Endodermal cell (in vitro differentiated cells): ENCODE measurements around the gene SLC25A19. TPM values are rescaled to one million over a fixed set of nuclear protein-coding genes. Genes with fewer than 3 reads are reported as not detected.

Experiments used
- DNase-seq: peaks from one replicate; pipeline ENCODE4 v3.0.0-alpha.2; 2017
- H3K27ac ChIP-seq: 2 replicates; pipeline ENCODE4 v1.5.1; 2013; ENCODE audit warnings: mild to moderate bottlenecking, low read depth, low read length, moderate library complexity
- H3K27me3 ChIP-seq: 2 replicates; pipeline ENCODE4 v1.6.1; 2013; ENCODE audit warnings: mild to moderate bottlenecking, low read length, moderate library complexity; ENCODE audit not compliant: insufficient read depth, control insufficient read depth, poor library complexity, severe bottlenecking
- H3K36me3 ChIP-seq: 2 replicates; pipeline ENCODE4 v1.7.0; 2013; ENCODE audit warnings: mild to moderate bottlenecking, low read length, moderate library complexity; ENCODE audit not compliant: control insufficient read depth, insufficient read depth
- H3K4me1 ChIP-seq: one replicate; pipeline ENCODE4 v1.7.0; 2013; ENCODE audit warnings: low read length; ENCODE audit not compliant: control insufficient read depth, insufficient read depth
- H3K4me3 ChIP-seq: 2 replicates; pipeline ENCODE4 v1.5.1; 2013; ENCODE audit warnings: mild to moderate bottlenecking, low read length, moderate library complexity
- H3K9ac ChIP-seq: 2 replicates; pipeline ENCODE4 v1.6.1; 2013; ENCODE audit warnings: mild to moderate bottlenecking, low read length, moderate library complexity; ENCODE audit not compliant: poor library complexity, severe bottlenecking; ENCODE audit errors: extremely low read depth
- H3K9me3 ChIP-seq: 2 replicates; pipeline ENCODE4 v1.6.1; 2013; ENCODE audit warnings: mild to moderate bottlenecking, low read length, moderate library complexity; ENCODE audit not compliant: control insufficient read depth
- H3K27ac Mint-ChIP-seq: 2 replicates; pipeline ENCODE4 v1.8.0; 2020; ENCODE audit warnings: mixed read lengths
- H3K27me3 Mint-ChIP-seq: 2 replicates; pipeline ENCODE4 v1.8.0; 2021; ENCODE audit warnings: mild to moderate bottlenecking, mixed read lengths; ENCODE audit not compliant: insufficient read depth
- H3K36me3 Mint-ChIP-seq: 2 replicates; pipeline ENCODE4 v1.8.0; 2020; ENCODE audit warnings: low read depth, mixed read lengths
- H3K4me1 Mint-ChIP-seq: 2 replicates; pipeline ENCODE4 v1.8.0; 2020; ENCODE audit warnings: mixed read lengths
- H3K4me3 Mint-ChIP-seq: 2 replicates; pipeline ENCODE4 v1.8.0; 2020; ENCODE audit warnings: mild to moderate bottlenecking, moderate library complexity, mixed read lengths
- H3K9me3 Mint-ChIP-seq: 2 replicates; pipeline ENCODE4 v1.8.0; 2020; ENCODE audit warnings: mild to moderate bottlenecking, mixed read lengths
- WGBS, 2 experiments: methylation state at CpG; one replicate each; pipeline versions ENCODE4 v1.1.5 to v1.1.7; 2013; ENCODE audit warnings: missing lambda C conversion rate in 2 of 2, mixed read lengths in 1 of 2; ENCODE audit not compliant: insufficient coverage in 1 of 2, insufficient read length in 1 of 2; 5-methylcytosine and 5-hydroxymethylcytosine counted together
- total RNA-seq, 2 donors: library from RNA; stranded (reverse); fragmentation: NEBNext Ultra II Directional in 1 of 2; extraction: Animal tissue kit (Norgen Biotek cat#: 25700) in 1 of 2; gene quantifications; 2 replicates in 1 of 2; 3 replicates in 1 of 2; pipeline ENCODE4 v1.2.1, GENCODE V29; 2021
- TF ChIP-seq, protein P1 (sequence below): fragments of 200-600 bp; sonication (generic); conservative IDR thresholded peaks from 2 replicates; pipeline ENCODE4 v1.5.0; 2021; ENCODE audit warnings: antibody characterized with exemption, mild to moderate bottlenecking

The SLC25A19 gene
- total RNA-seq, 2 donors from 2014 or later, result 10.6 to 10.7 TPM

- 100% methylated on average over 1 to 2 of the region's 2 CpGs for WGBS, 2 experiments
- no peaks in the 10 kb centered on the region for H3K9me3 ChIP-seq
- H3K27ac Mint-ChIP-seq, result no peak overlapping the region
- no peaks in the 10 kb centered on the region for H3K9me3 Mint-ChIP-seq
- peaks cover 86% of the 10 kb centered on the region for H3K36me3 ChIP-seq
- no peak for DNase-seq
- no peaks in the 10 kb centered on the region for H3K4me1 Mint-ChIP-seq
- H3K4me1 ChIP-seq, result no peaks in the 10 kb centered on the region
- H3K27me3 ChIP-seq, result no peaks in the 10 kb centered on the region
- H3K9ac ChIP-seq, result no peak overlapping the region
- H3K4me3 ChIP-seq, result no peak overlapping the region
- no peak overlapping the region for H3K4me3 Mint-ChIP-seq
- H3K27me3 Mint-ChIP-seq, result no peaks in the 10 kb centered on the region
- H3K27ac ChIP-seq, result no peak overlapping the region
- peaks cover 67% of the 10 kb centered on the region for H3K36me3 Mint-ChIP-seq
- TF ChIP-seq, protein P1, sequence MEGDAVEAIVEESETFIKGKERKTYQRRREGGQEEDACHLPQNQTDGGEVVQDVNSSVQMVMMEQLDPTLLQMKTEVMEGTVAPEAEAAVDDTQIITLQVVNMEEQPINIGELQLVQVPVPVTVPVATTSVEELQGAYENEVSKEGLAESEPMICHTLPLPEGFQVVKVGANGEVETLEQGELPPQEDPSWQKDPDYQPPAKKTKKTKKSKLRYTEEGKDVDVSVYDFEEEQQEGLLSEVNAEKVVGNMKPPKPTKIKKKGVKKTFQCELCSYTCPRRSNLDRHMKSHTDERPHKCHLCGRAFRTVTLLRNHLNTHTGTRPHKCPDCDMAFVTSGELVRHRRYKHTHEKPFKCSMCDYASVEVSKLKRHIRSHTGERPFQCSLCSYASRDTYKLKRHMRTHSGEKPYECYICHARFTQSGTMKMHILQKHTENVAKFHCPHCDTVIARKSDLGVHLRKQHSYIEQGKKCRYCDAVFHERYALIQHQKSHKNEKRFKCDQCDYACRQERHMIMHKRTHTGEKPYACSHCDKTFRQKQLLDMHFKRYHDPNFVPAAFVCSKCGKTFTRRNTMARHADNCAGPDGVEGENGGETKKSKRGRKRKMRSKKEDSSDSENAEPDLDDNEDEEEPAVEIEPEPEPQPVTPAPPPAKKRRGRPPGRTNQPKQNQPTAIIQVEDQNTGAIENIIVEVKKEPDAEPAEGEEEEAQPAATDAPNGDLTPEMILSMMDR, result no peak
These were observed 60.9 kb downstream of the SLC25A19 start for GRCh38 chr17:75228305-75228704.

- Histone ChIP-seq H3K4me3 (no peak overlapping the region), H3K9me3 (no peaks in the 10 kb centered on the region), H3K4me1 (no peaks in the 10 kb centered on the region), H3K27ac (no peak overlapping the region), H3K9ac (no peak overlapping the region), H3K27me3 (no peaks in the 10 kb centered on the region), H3K36me3 (peaks cover 86% of the 10 kb centered on the region)
- H3K27me3 Mint-ChIP-seq, result no peaks in the 10 kb centered on the region
- H3K4me1 Mint-ChIP-seq, result no peaks in the 10 kb centered on the region
- TF ChIP-seq, protein P1, result no peak
- no peak overlapping the region for H3K4me3 Mint-ChIP-seq
- no peak for DNase-seq
- peaks cover 66% of the 10 kb centered on the region for H3K36me3 Mint-ChIP-seq
- H3K9me3 Mint-ChIP-seq, result no peaks in the 10 kb centered on the region
- WGBS, 2 experiments, result 98% methylated on average over 4 to 5 of the region's 5 CpGs
- no peak overlapping the region for H3K27ac Mint-ChIP-seq
These were observed 61.5 kb downstream of the SLC25A19 start for GRCh38 chr17:75227729-75228128.

GRCh38 chr17:75225016-75225415 lies 64.2 kb downstream of the SLC25A19 start:
- H3K4me1 Mint-ChIP-seq, result no peaks in the 10 kb centered on the region
- H3K27ac Mint-ChIP-seq, result no peak overlapping the region
- Histone ChIP-seq H3K9me3 (no peaks in the 10 kb centered on the region), H3K4me3 (no peak overlapping the region), H3K27ac (no peak overlapping the region), H3K36me3 (peaks cover 88% of the 10 kb centered on the region), H3K4me1 (no peaks in the 10 kb centered on the region), H3K9ac (no peak overlapping the region), H3K27me3 (no peaks in the 10 kb centered on the region)
- H3K9me3 Mint-ChIP-seq, result no peaks in the 10 kb centered on the region
- peaks cover 57% of the 10 kb centered on the region for H3K36me3 Mint-ChIP-seq
- H3K27me3 Mint-ChIP-seq, result no peaks in the 10 kb centered on the region
- 90 to 91% methylated on average over 12 to 14 of the region's 14 CpGs for WGBS, 2 experiments
- DNase-seq, result no peak
- TF ChIP-seq, protein P1, result no peak
- H3K4me3 Mint-ChIP-seq, result no peak overlapping the region

Other genes with a start within 250 kb of the SLC25A19 start
- 100 to 1,000 TPM; 244 to 295 TPM for gene ATP5PD, start 242.5 kb downstream of the SLC25A19 start, total RNA-seq
- 10 to 100 TPM; 27.7 to 32.8 TPM for gene KCTD2, start 242.2 kb downstream of the SLC25A19 start, total RNA-seq
- gene SLC16A5, start 201.5 kb downstream of the SLC25A19 start, total RNA-seq, result 10 to 100 TPM; 28.8 to 54.0 TPM
- 10 to 100 TPM; 20.0 to 26.6 TPM for gene ARMC7, start 179.5 kb downstream of the SLC25A19 start, total RNA-seq
- gene NT5C, start 157.7 kb downstream of the SLC25A19 start, total RNA-seq, result 10 to 100 TPM; 69.1 to 80.3 TPM
- 100 to 1,000 TPM; 148 to 156 TPM for gene JPT1, start 134.9 kb downstream of the SLC25A19 start, total RNA-seq
- 100 to 1,000 TPM; 586 to 714 TPM for gene SUMO2, start 106.5 kb downstream of the SLC25A19 start, total RNA-seq
- gene NUP85, start 83.8 kb downstream of the SLC25A19 start, total RNA-seq, result 100 to 1,000 TPM; 105 to 117 TPM
- 10 to 100 TPM; 64.9 to 73.2 TPM for gene GGA3, start 27.8 kb downstream of the SLC25A19 start, total RNA-seq
- gene MRPS7, start 27.6 kb downstream of the SLC25A19 start, total RNA-seq, result 10 to 100 TPM; 81.0 to 82.5 TPM
- gene MIF4GD, start 18.2 kb downstream of the SLC25A19 start, total RNA-seq, result 10 to 100 TPM; 17.9 to 28.6 TPM
- 10 to 100 TPM; 85.5 to 86.6 TPM for gene GRB2, start 116.2 kb upstream of the SLC25A19 start, total RNA-seq
- 100 to 1,000 TPM in 1 of 2 donors, 10 to 100 TPM in 1; 96.0 to 106 TPM for gene TMEM94, start 167.2 kb upstream of the SLC25A19 start, total RNA-seq
- gene CASKIN2, start 226.1 kb upstream of the SLC25A19 start, total RNA-seq, result 10 to 100 TPM; 26.4 to 31.0 TPM
- 10 to 100 TPM; 37.7 to 39.1 TPM for gene TSEN54, start 227.1 kb upstream of the SLC25A19 start, total RNA-seq
- 100 to 1,000 TPM; 128 to 149 TPM for gene LLGL2, start 236.3 kb upstream of the SLC25A19 start, total RNA-seq